Measurements from ENCODE around the gene RNF224. TPM values are rescaled to one million over a fixed set of nuclear protein-coding genes. Genes with fewer than 3 reads are reported as not detected.

Gene RNF224
- total and polyA plus RNA-seq, 2 of the 13 experiments (the other 11 are each of a cell fraction or from before 2014, with no cell fraction given) = 0.09 TPM; not detected in 1

GRCh38 chr9:137219757-137220316 lies 7.5 kb upstream of the RNF224 start:
- ChIA-PET CTCF (ENCODE audit: low intra/inter-chr PET ratio, low total read pairs) (no interaction called here), POLR2A (interaction anchor here (0.6 to 13.4 kb wide), 6 partner anchors 15 to 92 kb away, joined by 3 to 225 read pairs (median 8); partner anchors contain the start of genes NDOR1, TMEM203, TPRN and TUBB4B)
- H2AFZ ChIP-seq (ENCODE audit: low read length) = no peak overlapping the region
- H3K9me3 ChIP-seq (ENCODE audit: low read length) = no peaks in the 10 kb centered on the region
- no peak overlapping the region for H3K4me3 ChIP-seq (replicated peaks in 1 of 3; ENCODE audit: insufficient read depth in 1 of 3, low read depth in 2 of 3, low read length in 3 of 3)
- no peak overlapping the region for H3K4me2 ChIP-seq (ENCODE audit: low read depth, low read length)
- peaks cover 3% of the 10 kb centered on the region for H3K79me2 ChIP-seq (ENCODE audit: insufficient read depth, low read length)
- H3K27me3 ChIP-seq (ENCODE audit: control insufficient read depth in 1 of 2, insufficient read depth in 2 of 2, low read length in 2 of 2) = no peaks in the 10 kb centered on the region; a peak in 1 of 5 replicates
- no peak for TF ChIP-seq ZNF382 (CRISPR knock-in tag; IDR thresholded peaks at IDR 0.05; ENCODE audit: borderline replicate concordance)
- 0 out of 2 replicates have a peak, but pooled peaks have one; percentile 20 for TF ChIP-seq ZFY (CRISPR knock-in tag; IDR thresholded peaks at IDR 0.05)
- no peak for TF ChIP-seq ASH2L (IDR thresholded peaks at IDR 0.05; ENCODE audit: insufficient read length, low read depth, low read length)
- TF ChIP-seq AGO2 (optimal IDR thresholded peaks at IDR 0.05; ENCODE audit: low read depth, low read length) = peak; percentile 73
- TF ChIP-seq ZNF770 (CRISPR knock-in tag; IDR thresholded peaks at IDR 0.05) = no peak
- peak; percentile 93 for TF ChIP-seq ZC3H13 (CRISPR knock-in tag; IDR thresholded peaks at IDR 0.05)
- TF ChIP-seq RBFOX2 (IDR thresholded peaks at IDR 0.05; ENCODE audit: low read depth, low read length) = peak; percentile 19; the same call in 1 of the 2 replicates
- no peak for TF ChIP-seq ZNF235 (CRISPR knock-in tag; IDR thresholded peaks at IDR 0.05; ENCODE audit: borderline replicate concordance)
- peaks cover 45% of the 10 kb centered on the region for H3K4me1 ChIP-seq (ENCODE audit: insufficient read depth, low read length)
- ATAC-seq = no peak
- FAIRE-seq = no peak
- no TSS peak for BruUV-seq (replicated peaks)
- in situ Hi-C loops (cut with HindIII; ENCODE audit: extremely low pct_ligation_motif_present, low pct_unique_long_range_greater_than_20kb) (no loop called here), intact Hi-C loops (cut with micrococcal nuclease; ENCODE audit: unreplicated experiment) (no loop called here)
- H3K27ac ChIP-seq (ENCODE audit: extremely low read length, insufficient read depth, low read length) = no peak overlapping the region
- DNase-seq (ENCODE audit: low spot score) = no peak
- H3K36me3 ChIP-seq (replicated peaks in 1 of 2; ENCODE audit: control insufficient read depth in 1 of 2, insufficient read depth in 2 of 2, low read length in 2 of 2) = no peaks in the 10 kb centered on the region
- WGBS (ENCODE audit: low lambda C conversion rate) = 96% methylated on average over 5 of the region's 10 CpGs
- H3K9ac ChIP-seq (ENCODE audit: insufficient read depth, low read depth, low read length) = no peak overlapping the region
- H4K20me1 ChIP-seq (ENCODE audit: insufficient read depth, low read length) = peaks cover 4% of the 10 kb centered on the region; the same call in 1 of the 2 replicates
